Progenitor cell of endocrine pancreas (in vitro differentiated cells): ENCODE results near the gene CDH19. TPM values are rescaled to one million over a fixed set of nuclear protein-coding genes. Genes with fewer than 3 reads are reported as not detected.

Experiments used
- DNase-seq: peaks from one replicate; pipeline ENCODE4 v3.0.0; 2021; ENCODE audit warnings: low spot score; ENCODE audit not compliant: unreplicated experiment
- H3K27ac Mint-ChIP-seq: 2 replicates; pipeline ENCODE4 v1.8.0; 2021; ENCODE audit warnings: mild to moderate bottlenecking, moderate library complexity, mixed read lengths
- H3K27me3 Mint-ChIP-seq: 2 replicates; pipeline ENCODE4 v1.8.0; 2021; ENCODE audit warnings: mixed read lengths
- H3K36me3 Mint-ChIP-seq: 2 replicates; pipeline ENCODE4 v1.8.0; 2022; ENCODE audit warnings: mixed read lengths; ENCODE audit not compliant: insufficient read depth
- H3K4me1 Mint-ChIP-seq: 2 replicates; pipeline ENCODE4 v1.8.0; 2021; ENCODE audit warnings: low read depth, mixed read lengths
- H3K4me3 Mint-ChIP-seq: 2 replicates; pipeline ENCODE4 v1.8.0; 2021; ENCODE audit warnings: low read depth, mild to moderate bottlenecking, moderate library complexity, mixed read lengths
- H3K9me3 Mint-ChIP-seq: 2 replicates; pipeline ENCODE4 v1.8.0; 2021; ENCODE audit warnings: low read depth, mixed read lengths
- total RNA-seq: library from RNA; stranded (reverse); gene quantifications from 2 replicates; pipeline ENCODE4 v1.2.1, GENCODE V29; 2021
- TF ChIP-seq, protein P1 (sequence below): fragments of 200-600 bp; sonication (generic); IDR thresholded peaks from one replicate; pipeline ENCODE4 v1.5.0; 2021; ENCODE audit warnings: antibody characterized with exemption, mild to moderate bottlenecking; ENCODE audit not compliant: unreplicated experiment

Gene CDH19
- total RNA-seq, 1 donor from 2014 or later: not detected

DNA sequence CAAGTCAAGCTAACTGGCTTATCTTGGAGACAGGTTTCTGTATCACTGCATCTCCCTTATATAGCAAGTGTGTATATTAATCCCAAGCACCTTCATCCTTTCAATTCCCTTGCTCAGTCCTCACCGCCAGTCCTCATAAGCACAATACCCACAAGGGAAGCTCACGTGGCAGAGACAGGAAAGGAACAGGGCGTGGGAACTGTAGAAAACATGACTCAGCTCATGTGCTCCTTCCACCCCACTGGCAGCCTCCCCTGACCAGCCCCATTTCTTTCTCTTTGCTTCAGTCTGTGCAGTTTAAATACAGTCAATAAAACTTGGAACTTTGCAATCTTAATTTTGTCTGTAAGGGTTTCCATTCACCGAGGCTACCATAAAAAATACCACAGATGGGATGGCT lies 36.5 kb upstream of the CDH19 start:
- Mint-ChIP-seq H3K27ac (no peak overlapping the region), H3K4me1 (no peaks in the 10 kb centered on the region)

DNA sequence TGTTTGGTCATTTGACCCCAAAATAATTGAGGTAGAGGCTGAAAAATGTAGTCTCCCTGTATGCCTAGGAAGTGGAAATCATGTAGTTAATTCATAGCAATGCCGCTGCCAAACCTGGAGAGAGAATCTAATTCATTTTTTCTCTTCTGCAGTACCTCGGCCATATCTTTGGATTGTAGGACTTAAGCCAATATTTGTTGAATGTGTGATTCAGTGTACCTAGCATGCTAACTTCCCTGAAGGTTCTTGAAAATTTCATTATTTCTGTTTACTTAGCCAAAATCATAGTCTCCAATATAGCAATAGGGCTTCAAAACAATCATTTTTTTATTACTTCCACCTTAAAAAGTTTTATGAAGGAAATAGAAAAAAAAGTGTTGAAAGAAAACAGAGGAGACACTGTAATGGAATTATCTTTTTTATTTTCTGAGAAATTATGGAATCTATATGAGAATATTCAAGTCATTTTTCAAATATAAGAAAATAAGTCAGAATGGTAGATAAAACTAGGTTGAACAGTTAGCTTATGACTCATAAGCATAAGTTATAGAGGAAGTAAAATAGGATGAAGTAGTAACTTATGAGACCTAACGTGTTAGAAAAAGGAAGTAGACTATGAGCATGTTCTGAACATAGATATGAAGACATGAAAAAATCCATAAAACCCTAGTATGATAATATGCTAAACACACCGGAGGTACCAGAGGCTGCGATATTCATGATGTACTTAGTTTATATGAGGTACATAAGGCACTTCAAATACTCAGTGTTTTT lies 35.2 kb upstream of the CDH19 start:
- no peaks in the 10 kb centered on the region for H3K27me3 Mint-ChIP-seq
- no peak overlapping the region for H3K27ac Mint-ChIP-seq
- H3K36me3 Mint-ChIP-seq: no peaks in the 10 kb centered on the region
- no peak overlapping the region for H3K4me3 Mint-ChIP-seq
- no peaks in the 10 kb centered on the region for H3K4me1 Mint-ChIP-seq
- no peaks in the 10 kb centered on the region for H3K9me3 Mint-ChIP-seq
- no peak for DNase-seq
- TF ChIP-seq, protein P1, sequence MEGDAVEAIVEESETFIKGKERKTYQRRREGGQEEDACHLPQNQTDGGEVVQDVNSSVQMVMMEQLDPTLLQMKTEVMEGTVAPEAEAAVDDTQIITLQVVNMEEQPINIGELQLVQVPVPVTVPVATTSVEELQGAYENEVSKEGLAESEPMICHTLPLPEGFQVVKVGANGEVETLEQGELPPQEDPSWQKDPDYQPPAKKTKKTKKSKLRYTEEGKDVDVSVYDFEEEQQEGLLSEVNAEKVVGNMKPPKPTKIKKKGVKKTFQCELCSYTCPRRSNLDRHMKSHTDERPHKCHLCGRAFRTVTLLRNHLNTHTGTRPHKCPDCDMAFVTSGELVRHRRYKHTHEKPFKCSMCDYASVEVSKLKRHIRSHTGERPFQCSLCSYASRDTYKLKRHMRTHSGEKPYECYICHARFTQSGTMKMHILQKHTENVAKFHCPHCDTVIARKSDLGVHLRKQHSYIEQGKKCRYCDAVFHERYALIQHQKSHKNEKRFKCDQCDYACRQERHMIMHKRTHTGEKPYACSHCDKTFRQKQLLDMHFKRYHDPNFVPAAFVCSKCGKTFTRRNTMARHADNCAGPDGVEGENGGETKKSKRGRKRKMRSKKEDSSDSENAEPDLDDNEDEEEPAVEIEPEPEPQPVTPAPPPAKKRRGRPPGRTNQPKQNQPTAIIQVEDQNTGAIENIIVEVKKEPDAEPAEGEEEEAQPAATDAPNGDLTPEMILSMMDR: no peak

More for the DNA sequence above, 36.5 kb upstream of the CDH19 start:
- no peaks in the 10 kb centered on the region for H3K9me3 Mint-ChIP-seq
- H3K4me3 Mint-ChIP-seq: no peak overlapping the region
- H3K36me3 Mint-ChIP-seq: no peaks in the 10 kb centered on the region
- DNase-seq: no peak
- no peaks in the 10 kb centered on the region for H3K27me3 Mint-ChIP-seq
- TF ChIP-seq, protein P1: no peak

DNA sequence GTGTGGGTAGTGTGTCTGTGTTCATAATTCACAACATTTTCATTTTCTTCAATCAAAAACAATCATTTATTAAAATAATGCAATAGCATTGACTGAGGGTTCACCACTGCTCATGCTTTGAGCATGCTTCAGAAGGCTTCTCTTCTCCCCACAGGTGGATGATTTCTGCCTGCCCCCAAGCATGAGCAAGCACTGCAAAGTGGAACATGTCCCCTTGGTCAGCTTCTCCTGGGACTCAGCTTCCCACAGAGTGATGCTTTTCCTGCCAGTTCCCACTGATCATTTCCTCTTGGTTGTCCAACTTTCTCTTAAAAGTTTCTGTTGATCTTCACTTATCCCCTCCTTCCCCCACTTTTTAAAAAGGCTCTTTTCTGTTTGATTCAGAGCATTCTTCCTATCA lies 31.5 kb upstream of the CDH19 start:
- no peaks in the 10 kb centered on the region for H3K36me3 Mint-ChIP-seq
- no peak overlapping the region for H3K4me3 Mint-ChIP-seq
- TF ChIP-seq, protein P1: no peak
- no peak for DNase-seq
- no peaks in the 10 kb centered on the region for H3K4me1 Mint-ChIP-seq
- no peaks in the 10 kb centered on the region for H3K9me3 Mint-ChIP-seq
- no peak overlapping the region for H3K27ac Mint-ChIP-seq
- H3K27me3 Mint-ChIP-seq: no peaks in the 10 kb centered on the region

DNA sequence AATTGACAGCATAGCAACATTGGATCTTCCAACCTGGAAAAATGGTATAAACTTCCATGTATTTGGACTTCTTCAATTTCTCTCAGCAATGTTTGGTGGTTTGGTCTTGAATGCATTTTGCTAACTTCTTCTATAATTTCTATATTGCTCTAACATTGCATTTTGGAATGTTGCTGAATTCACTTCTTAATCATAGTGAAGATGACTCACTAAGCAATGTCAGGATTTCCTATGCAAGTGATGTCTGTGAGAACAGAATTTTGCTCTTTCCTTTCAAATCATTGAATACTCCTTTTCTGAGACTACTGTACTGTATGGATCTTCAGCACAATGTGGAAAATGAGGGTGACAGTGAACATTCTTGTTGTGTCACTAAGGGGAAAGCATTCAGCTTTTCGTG lies 28.9 kb upstream of the CDH19 start:
- no peaks in the 10 kb centered on the region for H3K4me1 Mint-ChIP-seq
- no peaks in the 10 kb centered on the region for H3K36me3 Mint-ChIP-seq
- TF ChIP-seq, protein P1: no peak
- no peak for DNase-seq
- H3K4me3 Mint-ChIP-seq: no peak overlapping the region
- H3K27me3 Mint-ChIP-seq: no peaks in the 10 kb centered on the region
- no peaks in the 10 kb centered on the region for H3K9me3 Mint-ChIP-seq
- no peak overlapping the region for H3K27ac Mint-ChIP-seq

DNA sequence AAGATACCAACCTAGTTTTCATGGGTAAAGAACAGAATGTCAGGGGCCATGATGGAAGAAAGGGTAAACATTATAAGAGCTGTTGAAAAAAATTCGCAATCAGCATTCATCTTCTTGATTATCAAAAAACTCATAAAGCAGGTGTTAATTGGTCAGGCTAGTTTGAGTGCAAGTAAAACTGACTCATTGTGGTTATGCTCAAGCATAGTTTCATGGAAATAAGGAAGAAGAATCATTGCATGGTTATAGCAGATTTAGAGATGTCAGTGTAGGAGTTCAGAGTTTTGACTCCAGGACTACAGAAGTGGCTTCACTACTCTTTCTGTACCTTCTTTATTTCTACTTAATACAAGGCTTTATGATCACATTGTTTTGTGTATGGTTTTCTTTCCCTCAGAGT lies 26.9 kb upstream of the CDH19 start:
- Mint-ChIP-seq H3K9me3 (no peaks in the 10 kb centered on the region), H3K4me3 (no peak overlapping the region), H3K4me1 (no peaks in the 10 kb centered on the region), H3K36me3 (no peaks in the 10 kb centered on the region), H3K27ac (no peak overlapping the region), H3K27me3 (no peaks in the 10 kb centered on the region)
- TF ChIP-seq, protein P1: no peak
- DNase-seq: no peak
